Globus pallidus (tissue), 1 donor: ENCODE data around the gene CDH18.
"Not testable (repeated sequence)": the region's sequence is repeated elsewhere in the genome, so short reads cannot be mapped to it uniquely, and the experiment has no call there.

Experiments used
- DNase-seq: peaks from one replicate; pipeline ENCODE4 v3.0.0-alpha.2; 2015; ENCODE audit warnings: low spot score

CDH18 gene

GRCh38 chr5:19859020-19859419, 129.0 kb downstream of the CDH18 start:
- no peak for DNase-seq

- DNase-seq, result no peak
Measured at GRCh38 chr5:19855931-19856330, 132.1 kb downstream of the CDH18 start.

GRCh38 chr5:19855453-19855852, 132.5 kb downstream of the CDH18 start:
- no peak for DNase-seq

- no peak for DNase-seq
Measured at GRCh38 chr5:19855031-19855430, 133.0 kb downstream of the CDH18 start.

DNA sequence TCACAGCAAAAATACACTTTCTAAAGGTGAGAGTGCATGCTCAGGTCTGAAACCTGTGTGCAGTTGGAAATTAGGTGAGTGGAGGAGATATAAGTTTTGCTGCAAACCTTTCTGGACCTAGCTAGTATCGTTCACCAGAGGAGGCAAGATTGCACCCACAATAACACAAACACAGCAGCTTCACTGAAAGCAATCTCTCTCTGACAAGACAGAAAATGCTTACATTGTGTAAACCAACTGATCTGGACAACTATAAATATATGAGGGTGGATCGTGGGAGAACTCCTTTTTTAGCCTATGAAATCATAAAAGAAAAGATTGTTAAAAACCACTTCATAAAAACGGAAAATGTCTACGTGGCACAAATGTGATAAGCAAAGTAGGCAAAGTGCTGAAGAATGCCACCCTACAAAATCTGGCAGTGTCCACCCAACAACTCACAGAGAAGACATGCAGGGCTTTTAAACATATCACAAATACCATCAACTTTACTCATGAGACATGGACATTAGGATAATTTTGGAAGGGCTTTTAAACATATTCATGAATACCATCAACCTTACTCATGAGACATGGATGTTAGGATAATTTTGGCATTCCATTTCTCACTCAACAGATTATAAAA, 134.3 kb downstream of the CDH18 start:
- DNase-seq, result no peak

- DNase-seq, result no peak
Measured at GRCh38 chr5:19837536-19838174, 150.3 kb downstream of the CDH18 start.

DNA sequence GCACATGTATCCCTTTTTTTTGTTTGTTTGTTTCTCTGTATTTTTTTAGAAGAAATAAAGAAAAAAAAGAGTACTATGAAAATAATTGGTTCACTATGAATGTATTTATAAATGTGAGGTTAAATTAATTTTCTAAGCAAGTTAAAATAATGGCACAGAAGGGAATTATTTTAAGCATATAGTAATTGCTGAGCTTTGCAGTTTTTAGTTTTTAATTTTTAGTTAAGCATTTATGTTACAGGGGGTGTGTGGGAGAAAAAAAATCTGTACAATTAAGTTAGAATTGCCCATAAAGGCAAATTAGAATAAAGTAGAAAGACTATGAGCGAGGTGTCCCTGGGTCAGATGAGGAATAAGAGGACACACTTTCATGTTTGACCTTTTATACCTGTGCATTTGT, 152.6 kb downstream of the CDH18 start:
- DNase-seq, result no peak

DNA sequence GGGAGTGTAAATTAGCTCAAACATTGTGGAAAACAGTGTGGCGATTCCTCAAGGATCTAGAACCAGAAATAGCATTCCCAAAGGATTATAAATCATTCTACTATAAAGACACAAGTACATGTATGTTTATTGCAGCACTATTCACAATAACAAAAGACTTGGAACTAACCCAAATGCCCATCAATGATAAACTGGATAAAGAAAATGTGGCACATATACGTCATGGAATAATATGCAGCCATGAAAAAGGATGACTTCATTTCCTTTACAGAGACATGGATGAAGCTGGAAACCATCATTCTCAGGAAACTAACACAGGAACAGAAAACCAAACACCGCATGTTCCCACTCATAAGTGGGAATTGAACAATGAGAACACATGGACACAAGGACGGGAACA, 175.3 kb downstream of the CDH18 start:
- DNase-seq, result not testable (repeated sequence)

DNA sequence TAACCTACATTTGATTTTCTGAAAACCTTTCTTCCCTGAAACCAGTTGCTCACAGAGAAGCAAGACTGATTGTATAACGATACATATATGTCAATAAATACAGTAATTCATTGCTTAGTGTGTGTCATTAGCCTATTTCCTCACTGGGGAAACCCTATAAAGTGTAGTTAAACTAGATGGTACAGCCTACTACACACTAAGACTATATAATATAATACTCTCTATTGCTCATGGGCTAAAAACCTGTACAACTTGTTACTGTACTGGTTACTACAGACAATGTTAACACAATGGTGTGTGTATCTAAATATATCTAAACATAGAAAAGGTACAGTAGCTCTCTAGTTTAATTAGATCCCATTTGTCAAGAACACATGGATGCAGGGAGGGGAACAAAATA, 181.2 kb downstream of the CDH18 start:
- no peak for DNase-seq

- DNase-seq, result no peak
Measured at GRCh38 chr5:19802686-19803085, 185.3 kb downstream of the CDH18 start.

DNA sequence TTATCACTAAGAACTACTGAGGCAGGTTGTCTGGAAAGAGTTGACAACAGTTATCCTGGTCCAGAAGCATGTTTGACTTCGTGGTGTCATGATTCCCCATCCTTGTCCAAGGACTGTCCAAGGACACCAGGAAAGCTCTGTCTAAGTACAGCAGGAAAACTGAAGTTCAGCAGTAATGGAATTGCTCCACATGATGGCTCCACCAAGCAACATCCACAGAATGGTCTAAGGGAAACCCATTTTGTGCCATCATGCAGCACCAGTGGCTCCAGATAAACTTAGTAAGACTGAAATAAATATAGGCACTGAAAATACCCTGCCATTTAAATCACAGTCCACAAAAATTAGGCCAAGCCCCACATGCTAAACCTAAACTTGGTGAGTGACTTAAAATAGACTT, 192.8 kb downstream of the CDH18 start:
- no peak for DNase-seq

DNA sequence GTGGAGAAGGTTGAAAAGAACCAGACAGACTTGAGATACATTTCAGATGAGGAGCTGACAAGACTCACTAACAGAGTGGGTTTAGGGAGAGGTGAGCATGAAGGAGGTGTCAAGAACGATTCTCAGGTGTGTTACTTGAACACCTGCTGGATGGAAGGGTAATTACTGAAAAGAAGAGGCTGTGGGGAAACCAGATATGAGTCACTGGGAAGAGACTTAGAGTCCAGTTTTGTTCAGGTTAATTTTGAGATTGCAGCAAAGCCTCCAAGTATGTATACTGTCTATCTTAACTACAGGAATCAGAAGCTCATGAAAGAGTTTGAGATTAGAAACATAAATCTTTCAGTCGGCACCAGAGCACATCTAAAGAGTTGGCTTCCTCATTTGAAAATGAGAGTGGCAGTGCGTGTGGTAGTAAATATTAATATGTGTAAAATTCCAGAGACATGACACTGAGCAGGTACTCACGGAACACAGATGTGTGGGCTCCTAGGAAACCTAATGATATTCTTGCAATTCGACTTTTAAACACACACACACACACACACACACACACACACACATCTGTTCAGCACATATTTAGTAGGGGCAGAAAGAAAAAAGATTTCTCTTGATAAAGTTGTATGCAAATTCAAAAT, 197.1 kb downstream of the CDH18 start:
- no peak for DNase-seq

DNA sequence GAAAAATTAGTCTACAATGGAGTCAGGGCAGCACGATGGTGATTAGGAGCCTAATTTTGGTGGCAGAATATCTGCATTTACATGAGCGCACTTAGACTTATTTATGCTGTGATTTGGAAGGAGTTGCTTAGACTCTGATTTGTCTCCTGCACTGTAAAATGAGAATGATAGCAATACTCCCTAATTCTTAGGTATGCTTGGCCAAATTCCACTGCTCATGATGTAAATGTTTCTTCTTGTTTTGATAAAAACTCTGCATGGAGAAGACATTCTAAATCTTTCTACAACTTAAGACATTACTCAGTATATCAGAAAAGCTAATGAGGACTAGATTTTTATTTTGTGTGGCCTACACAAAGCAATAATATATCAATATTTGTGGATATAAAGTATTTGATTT, 205.4 kb downstream of the CDH18 start:
- no peak for DNase-seq

DNA sequence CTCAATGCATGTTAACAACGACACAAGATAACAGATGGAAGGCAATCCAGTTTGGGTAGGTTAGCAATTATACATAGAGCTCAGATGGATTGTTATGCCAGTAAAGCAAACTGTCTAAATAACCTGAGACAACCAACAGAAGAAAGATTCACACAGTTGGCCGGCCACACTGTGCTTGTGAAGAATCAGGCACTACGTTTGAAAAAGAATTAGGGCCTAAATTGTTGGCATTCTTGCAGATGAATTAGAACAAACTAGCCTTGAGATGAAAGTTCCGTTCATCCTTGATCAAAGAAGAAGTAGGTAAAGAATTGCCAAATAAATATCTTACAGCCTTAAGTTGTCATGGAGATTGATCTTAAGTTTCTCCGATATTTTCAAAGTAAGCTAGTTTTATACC, 210.6 kb downstream of the CDH18 start:
- no peak for DNase-seq

- not testable (repeated sequence) for DNase-seq
Measured at GRCh38 chr5:19776886-19777285, 211.1 kb downstream of the CDH18 start.

DNA sequence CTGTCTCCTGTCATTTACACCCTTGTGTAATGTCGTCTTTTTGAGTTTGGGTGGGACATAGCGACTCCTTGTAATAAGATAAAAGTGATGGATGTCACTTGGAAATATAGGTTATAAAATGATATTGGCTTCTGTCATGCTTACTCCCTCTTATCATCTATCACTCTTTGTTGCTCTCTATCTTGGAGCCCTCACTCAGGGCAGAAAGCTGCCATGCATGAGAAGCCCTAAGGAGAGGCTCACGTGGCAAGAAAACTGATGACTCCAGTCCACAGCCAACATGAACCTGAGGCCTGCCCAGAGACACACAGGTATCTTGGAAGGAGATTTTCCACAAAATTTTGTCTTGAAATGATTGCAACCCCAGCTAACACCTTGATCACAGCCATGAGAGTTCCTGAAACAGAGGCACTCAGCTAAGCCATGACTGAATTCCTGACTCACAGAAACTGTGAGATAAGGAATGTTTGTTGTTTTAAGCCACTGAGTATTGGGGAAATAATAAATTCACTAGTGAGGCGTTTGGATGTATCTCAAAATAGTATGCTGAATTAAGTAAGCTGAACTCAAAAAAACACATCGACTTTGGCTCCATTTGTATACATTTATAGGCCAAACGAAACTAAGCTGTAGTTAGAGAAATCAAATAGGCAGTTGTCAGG, 216.7 kb downstream of the CDH18 start:
- DNase-seq, result no peak

- DNase-seq, result no peak
Measured at GRCh38 chr5:19770396-19770795, 217.6 kb downstream of the CDH18 start.

- no peak for DNase-seq
Measured at GRCh38 chr5:19767987-19768386, 220.0 kb downstream of the CDH18 start.

DNA sequence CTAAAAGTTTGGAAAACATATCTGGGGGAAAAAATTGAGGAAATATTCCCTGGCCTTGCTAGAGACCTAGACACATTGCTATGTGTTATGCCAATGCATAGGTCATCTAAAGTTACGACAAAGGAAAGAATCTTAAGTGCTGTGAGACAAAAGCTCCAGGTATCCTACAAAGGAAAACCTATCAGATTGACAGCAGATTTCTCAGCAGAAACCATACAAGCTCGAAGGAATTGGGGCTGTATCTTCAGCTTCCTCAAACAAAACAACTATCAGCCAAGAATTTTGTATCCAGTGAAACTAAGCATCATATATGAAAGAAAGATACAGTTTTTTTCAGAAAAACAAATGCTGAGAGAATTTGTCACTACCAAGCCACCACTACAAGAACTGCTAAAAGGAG, 234.4 kb downstream of the CDH18 start:
- no peak for DNase-seq

DNA sequence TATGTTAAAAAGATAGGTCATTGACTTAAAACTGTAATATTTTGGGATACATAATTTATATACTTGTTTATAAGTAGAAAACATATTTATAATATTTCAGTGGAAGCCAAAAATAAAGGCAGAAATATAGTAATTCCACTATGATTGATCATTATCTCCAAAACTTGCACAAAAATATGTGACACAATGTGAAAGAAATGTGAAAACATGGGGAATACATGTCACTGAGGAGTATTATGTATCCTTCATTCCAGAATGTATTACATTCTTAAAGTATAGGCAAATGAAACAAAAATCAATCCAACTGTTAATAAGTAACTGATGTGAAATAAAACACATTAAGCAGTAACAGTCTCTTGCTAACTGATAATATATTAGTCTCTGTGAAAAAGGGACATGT, 236.7 kb downstream of the CDH18 start:
- no peak for DNase-seq

DNA sequence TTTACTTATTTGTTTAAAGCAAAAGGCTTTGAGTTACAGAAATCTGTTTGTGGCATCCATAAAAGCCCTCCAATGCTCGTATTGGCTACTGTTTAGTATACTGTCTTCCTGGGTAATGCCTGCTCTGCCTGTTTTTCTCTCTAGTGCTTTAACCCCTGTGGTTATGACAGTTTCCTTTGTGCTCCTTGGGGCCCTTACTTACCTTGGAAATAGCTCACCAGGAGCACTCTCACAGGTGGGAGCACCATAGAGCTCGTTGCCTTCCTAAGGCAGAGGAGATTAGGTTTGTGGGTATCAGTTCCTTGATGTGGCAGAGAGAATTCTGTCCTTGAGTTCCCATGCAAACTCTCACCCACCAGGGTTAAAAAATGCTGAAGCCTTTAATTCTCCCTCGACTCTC, 242.8 kb downstream of the CDH18 start:
- no peak for DNase-seq

DNA sequence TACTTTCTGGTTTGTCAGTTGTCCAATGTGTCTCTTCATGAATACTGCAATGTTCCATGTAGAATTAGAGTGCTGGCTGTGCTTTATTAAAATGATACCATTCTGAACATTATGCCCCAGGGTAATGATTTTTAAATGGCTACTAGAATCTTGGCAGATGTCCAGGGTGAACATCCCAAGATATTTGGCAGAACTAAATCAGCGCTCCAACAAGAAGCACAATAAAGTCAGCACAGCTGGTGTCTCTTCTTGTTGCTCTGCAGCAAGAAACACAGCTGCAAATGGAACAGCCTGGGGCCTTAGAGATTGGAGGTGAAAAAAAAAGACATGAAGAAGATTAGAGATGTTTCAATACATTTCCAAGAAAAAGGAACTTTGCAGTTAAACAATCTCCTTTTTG, 248.3 kb downstream of the CDH18 start:
- peak; percentile 1 for DNase-seq

- no peak for DNase-seq
Measured at GRCh38 chr5:19734776-19735175, 253.2 kb downstream of the CDH18 start.
